ENCODE measurements around the gene ZNF99. TPM values are rescaled to one million over a fixed set of nuclear protein-coding genes. Genes with fewer than 3 reads are reported as not detected.

The ZNF99 gene
- 0.20 TPM for polyA plus RNA-seq (2013)

GRCh38 chr19:22783651-22784410 is at the start of gene ZNF99:
ZNF99 (minus strand) TSS chr19:22784151; CDS start chr19:22784016, 135 bp downstream.
- peak; percentile 70 to 91 (median 89) for DNase-seq
- CTCF ChIA-PET = interaction anchor here (0.5 kb wide), 1 partner anchor 13 kb away, joined by 3 read pairs; no protein-coding TSS in a partner anchor
- no peaks in the 10 kb centered on the region for H3K36me3 ChIP-seq (ENCODE audit: control insufficient read depth in 4 of 4, insufficient read depth in 4 of 4, low read length in 3 of 4)
- H3K4me3 ChIP-seq (ENCODE audit: control insufficient read depth in 1 of 7, extremely low read depth in 1 of 7, insufficient read depth in 4 of 7, low read depth in 2 of 7, low read length in 6 of 7) = peak within 1 kb of the TSS in 6 of 7 experiments; percentile 48 to 82 (median 54)
- POLR2A ChIA-PET = no interaction called here
- H3K9me3 ChIP-seq (ENCODE audit: control extremely low read depth in 1 of 5, control insufficient read depth in 4 of 5, insufficient read depth in 2 of 5, low read depth in 1 of 5, low read length in 4 of 5) = peaks cover 2 to 12% (median 4%) of the 10 kb centered on the region in 5 experiments
- no peaks in the 10 kb centered on the region for H3K4me1 ChIP-seq (ENCODE audit: control extremely low read depth in 1 of 4, control insufficient read depth in 4 of 4, insufficient read depth in 4 of 4, low read length in 3 of 4)
- no peaks in the 10 kb centered on the region for H3K27me3 ChIP-seq (replicated peaks in 2 of 5; ENCODE audit: control insufficient read depth in 4 of 5, insufficient read depth in 5 of 5, low read length in 4 of 5)
- WGBS (ENCODE audit: insufficient coverage) = 6% methylated on average over 26 of the region's 36 CpGs
- peak within 1 kb of the TSS in 1 of 2 experiments; percentile 34 for H3K27ac ChIP-seq (ENCODE audit: insufficient read depth in 1 of 2, low read depth in 1 of 2, low read length in 2 of 2, poor library complexity in 1 of 2, severe bottlenecking in 2 of 2)

GRCh38 chr19:22832031-22832762 is 48.2 kb upstream of the ZNF99 start, which contains the start of gene ZNF723:
ZNF723 (plus strand) TSS chr19:22832291; CDS start chr19:22832380, 89 bp downstream.
- DNase-seq = peak in 2 of 3 donors; percentile 1 to 10
- Histone ChIP-seq H3K27me3 (replicated peaks in 2 of 5; ENCODE audit: control insufficient read depth in 4 of 5, insufficient read depth in 5 of 5, low read length in 4 of 5) (no peaks in the 10 kb centered on the region), H3K4me1 (ENCODE audit: control extremely low read depth in 1 of 4, control insufficient read depth in 4 of 4, insufficient read depth in 4 of 4, low read length in 3 of 4) (no peaks in the 10 kb centered on the region), H3K9me3 (ENCODE audit: control extremely low read depth in 1 of 5, control insufficient read depth in 4 of 5, insufficient read depth in 2 of 5, low read depth in 1 of 5, low read length in 4 of 5) (peaks cover 3 to 31% (median 17%) of the 10 kb centered on the region in 5 experiments), H3K36me3 (ENCODE audit: control insufficient read depth in 4 of 4, insufficient read depth in 4 of 4, low read length in 3 of 4) (no peaks in the 10 kb centered on the region), H3K27ac (ENCODE audit: insufficient read depth in 1 of 2, low read depth in 1 of 2, low read length in 2 of 2, poor library complexity in 1 of 2, severe bottlenecking in 2 of 2) (no peak within 1 kb of the TSS), H3K4me3 (ENCODE audit: control insufficient read depth in 1 of 7, extremely low read depth in 1 of 7, insufficient read depth in 4 of 7, low read depth in 2 of 7, low read length in 6 of 7) (no peak within 1 kb of the TSS)
- ChIA-PET POLR2A (no interaction called here), CTCF (no interaction called here)
- 21% methylated on average over 28 of the region's 31 CpGs for WGBS (ENCODE audit: insufficient coverage)

GRCh38 chr19:22831211-22831610 is 47.3 kb upstream of the ZNF99 start:
- POLR2A ChIA-PET = interaction anchor here (0.6 kb wide), 1 partner anchor 124 kb away, joined by 3 read pairs; no protein-coding TSS in a partner anchor
- Histone ChIP-seq H3K27ac (ENCODE audit: insufficient read depth in 1 of 2, low read depth in 1 of 2, low read length in 2 of 2, poor library complexity in 1 of 2, severe bottlenecking in 2 of 2) (no peak overlapping the region), H3K4me3 (ENCODE audit: control insufficient read depth in 1 of 7, extremely low read depth in 1 of 7, insufficient read depth in 4 of 7, low read depth in 2 of 7, low read length in 6 of 7) (no peak overlapping the region), H3K4me1 (ENCODE audit: control extremely low read depth in 1 of 4, control insufficient read depth in 4 of 4, insufficient read depth in 4 of 4, low read length in 3 of 4) (no peaks in the 10 kb centered on the region), H3K27me3 (replicated peaks in 2 of 5; ENCODE audit: control insufficient read depth in 4 of 5, insufficient read depth in 5 of 5, low read length in 4 of 5) (no peaks in the 10 kb centered on the region), H3K36me3 (ENCODE audit: control insufficient read depth in 4 of 4, insufficient read depth in 4 of 4, low read length in 3 of 4) (no peaks in the 10 kb centered on the region), H3K9me3 (ENCODE audit: control extremely low read depth in 1 of 5, control insufficient read depth in 4 of 5, insufficient read depth in 2 of 5, low read depth in 1 of 5, low read length in 4 of 5) (peaks cover under 1 to 24% (median 17%) of the 10 kb centered on the region in 5 experiments)
- no peak for DNase-seq
- CTCF ChIA-PET = no interaction called here
- WGBS (ENCODE audit: insufficient coverage) = 95% methylated on average over 5 of the region's 11 CpGs

GRCh38 chr19:22814124-22814523 is 30.2 kb upstream of the ZNF99 start:
- Histone ChIP-seq H3K27ac (ENCODE audit: insufficient read depth in 1 of 2, low read depth in 1 of 2, low read length in 2 of 2, poor library complexity in 1 of 2, severe bottlenecking in 2 of 2) (no peak overlapping the region), H3K4me3 (ENCODE audit: control insufficient read depth in 1 of 7, extremely low read depth in 1 of 7, insufficient read depth in 4 of 7, low read depth in 2 of 7, low read length in 6 of 7) (no peak overlapping the region), H3K9me3 (ENCODE audit: control extremely low read depth in 1 of 5, control insufficient read depth in 4 of 5, insufficient read depth in 2 of 5, low read depth in 1 of 5, low read length in 4 of 5) (peaks cover 2 to 37% (median 20%) of the 10 kb centered on the region in 5 experiments), H3K27me3 (replicated peaks in 2 of 5; ENCODE audit: control insufficient read depth in 4 of 5, insufficient read depth in 5 of 5, low read length in 4 of 5) (no peaks in the 10 kb centered on the region), H3K4me1 (ENCODE audit: control extremely low read depth in 1 of 4, control insufficient read depth in 4 of 4, insufficient read depth in 4 of 4, low read length in 3 of 4) (no peaks in the 10 kb centered on the region), H3K36me3 (ENCODE audit: control insufficient read depth in 4 of 4, insufficient read depth in 4 of 4, low read length in 3 of 4) (no peaks in the 10 kb centered on the region)
- 100% methylated on average over 2 of the region's 2 CpGs for WGBS (ENCODE audit: insufficient coverage)
- no peak for DNase-seq
- POLR2A ChIA-PET = no interaction called here
- CTCF ChIA-PET = no interaction called here

GRCh38 chr19:22807061-22807835 is 23.3 kb upstream of the ZNF99 start:
- H3K4me1 ChIP-seq (ENCODE audit: control extremely low read depth in 1 of 4, control insufficient read depth in 4 of 4, insufficient read depth in 4 of 4, low read length in 3 of 4) = no peaks in the 10 kb centered on the region
- no peak for DNase-seq
- H3K9me3 ChIP-seq (ENCODE audit: control extremely low read depth in 1 of 5, control insufficient read depth in 4 of 5, insufficient read depth in 2 of 5, low read depth in 1 of 5, low read length in 4 of 5) = peaks cover 0 to 38% (median 28%) of the 10 kb centered on the region in 5 experiments
- peaks cover 0 to 24% (median 0%) of the 10 kb centered on the region in 5 experiments for H3K27me3 ChIP-seq (replicated peaks in 2 of 5; ENCODE audit: control insufficient read depth in 4 of 5, insufficient read depth in 5 of 5, low read length in 4 of 5)
- no peak overlapping the region for H3K27ac ChIP-seq (ENCODE audit: insufficient read depth in 1 of 2, low read depth in 1 of 2, low read length in 2 of 2, poor library complexity in 1 of 2, severe bottlenecking in 2 of 2)
- 9% methylated on average over 70 of the region's 72 CpGs for WGBS (ENCODE audit: insufficient coverage)
- ChIA-PET CTCF (interaction anchor here (0.6 kb wide), 1 partner anchor 56 kb away, joined by 3 read pairs; no protein-coding TSS in a partner anchor), POLR2A (no interaction called here)
- no peaks in the 10 kb centered on the region for H3K36me3 ChIP-seq (ENCODE audit: control insufficient read depth in 4 of 4, insufficient read depth in 4 of 4, low read length in 3 of 4)
- H3K4me3 ChIP-seq (ENCODE audit: control insufficient read depth in 1 of 7, extremely low read depth in 1 of 7, insufficient read depth in 4 of 7, low read depth in 2 of 7, low read length in 6 of 7) = no peak overlapping the region

- peaks cover 0 to 42% (median 32%) of the 10 kb centered on the region in 5 experiments for H3K9me3 ChIP-seq (ENCODE audit: control extremely low read depth in 1 of 5, control insufficient read depth in 4 of 5, insufficient read depth in 2 of 5, low read depth in 1 of 5, low read length in 4 of 5)
- H3K27ac ChIP-seq (ENCODE audit: insufficient read depth in 1 of 2, low read depth in 1 of 2, low read length in 2 of 2, poor library complexity in 1 of 2, severe bottlenecking in 2 of 2) = no peak overlapping the region
- H3K4me1 ChIP-seq (ENCODE audit: control extremely low read depth in 1 of 4, control insufficient read depth in 4 of 4, insufficient read depth in 4 of 4, low read length in 3 of 4) = no peaks in the 10 kb centered on the region
- H3K36me3 ChIP-seq (ENCODE audit: control insufficient read depth in 4 of 4, insufficient read depth in 4 of 4, low read length in 3 of 4) = no peaks in the 10 kb centered on the region
- no peak overlapping the region for H3K4me3 ChIP-seq (ENCODE audit: control insufficient read depth in 1 of 7, extremely low read depth in 1 of 7, insufficient read depth in 4 of 7, low read depth in 2 of 7, low read length in 6 of 7)
- no peak for DNase-seq
- 21% methylated on average over 9 of the region's 11 CpGs for WGBS (ENCODE audit: insufficient coverage)
- peaks cover 0 to 24% (median 0%) of the 10 kb centered on the region in 5 experiments for H3K27me3 ChIP-seq (replicated peaks in 2 of 5; ENCODE audit: control insufficient read depth in 4 of 5, insufficient read depth in 5 of 5, low read length in 4 of 5)
- ChIA-PET POLR2A (no interaction called here), CTCF (no interaction called here)
Observed at GRCh38 chr19:22806418-22806817, 22.5 kb upstream of the ZNF99 start.
